ENCODE data around the gene QSOX1.

QSOX1 gene

GRCh38 chr1:180150982-180151381, 3.7 kb upstream of the QSOX1 start:
- in situ Hi-C loops (cut with MboI; ENCODE audit: low sequenced_read_pairs): no loop called here

DNA sequence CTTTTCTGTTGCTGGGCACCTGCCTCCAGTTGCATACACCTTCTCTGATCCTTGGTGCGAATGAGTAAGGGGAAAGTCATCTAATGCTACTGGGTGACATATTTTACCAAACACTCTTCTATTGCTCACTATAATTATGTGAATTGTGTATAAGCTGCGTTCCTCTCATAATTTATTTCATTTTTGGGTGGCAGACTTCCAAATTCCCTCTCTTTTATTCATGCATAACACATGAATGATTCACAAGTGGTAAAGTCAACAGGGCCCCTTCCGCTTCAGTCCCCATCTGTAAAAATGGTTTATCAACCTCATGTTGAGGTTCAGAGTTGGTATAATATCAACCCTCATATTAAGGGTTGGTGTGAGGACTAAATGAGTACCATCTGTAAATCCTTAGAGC, 3.2 kb upstream of the QSOX1 start:
- in situ Hi-C loops (cut with MboI; ENCODE audit: low sequenced_read_pairs): no loop called here

GRCh38 chr1:180152588-180152987, 2.1 kb upstream of the QSOX1 start:
- in situ Hi-C loops (cut with MboI; ENCODE audit: low sequenced_read_pairs): no loop called here

DNA sequence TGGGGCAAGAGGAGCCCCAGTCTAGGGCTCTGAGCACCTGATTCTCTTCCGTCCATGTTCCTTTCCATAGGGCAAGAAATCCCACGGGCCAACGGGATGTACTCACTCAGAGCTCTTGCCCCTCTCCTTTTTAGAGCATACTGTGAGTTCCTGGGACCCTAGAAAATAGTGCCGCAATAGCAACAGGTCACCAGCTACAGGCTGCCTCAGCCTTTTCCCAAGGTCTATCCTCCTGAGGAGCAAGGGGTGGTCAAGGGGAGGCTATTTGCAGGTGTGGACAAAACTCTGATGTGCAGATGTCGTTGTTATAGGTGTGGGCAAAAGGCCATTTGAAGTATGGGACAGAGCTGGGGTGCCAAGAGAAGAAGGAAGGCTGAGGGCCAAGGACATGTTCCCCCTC, 1.6 kb upstream of the QSOX1 start:
- in situ Hi-C loops (cut with MboI; ENCODE audit: low sequenced_read_pairs): no loop called here

GRCh38 chr1:180154003-180154324, 705 bp upstream of the QSOX1 start:
- in situ Hi-C loops (cut with MboI; ENCODE audit: low sequenced_read_pairs): no loop called here

DNA sequence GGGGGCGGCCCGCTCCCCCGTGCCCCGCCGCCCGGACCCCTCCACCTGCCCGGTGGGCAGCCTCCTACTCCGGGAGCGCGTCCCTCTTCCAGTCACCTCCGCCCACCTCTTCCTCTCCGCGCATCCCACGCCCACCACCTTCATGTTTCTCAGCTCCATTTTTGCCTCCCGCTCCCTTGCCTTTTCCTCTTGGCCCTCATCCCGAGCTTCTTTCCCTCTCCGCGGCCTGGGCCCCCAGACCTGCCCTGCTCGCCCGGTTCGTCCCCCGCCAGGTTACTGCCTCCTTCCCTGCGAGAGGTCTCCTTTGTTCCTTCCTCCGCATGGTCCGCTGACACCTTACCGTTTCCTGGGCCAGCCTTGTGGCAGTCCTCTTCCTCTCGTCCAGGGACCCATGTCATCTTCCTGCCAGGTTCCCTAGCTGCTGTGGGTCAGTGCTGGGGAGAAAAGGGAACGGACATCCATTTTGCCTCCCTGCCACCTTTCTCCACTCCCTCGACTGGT, 563 bp downstream of the QSOX1 start:
- in situ Hi-C loops (cut with MboI; ENCODE audit: low sequenced_read_pairs): no loop called here

DNA sequence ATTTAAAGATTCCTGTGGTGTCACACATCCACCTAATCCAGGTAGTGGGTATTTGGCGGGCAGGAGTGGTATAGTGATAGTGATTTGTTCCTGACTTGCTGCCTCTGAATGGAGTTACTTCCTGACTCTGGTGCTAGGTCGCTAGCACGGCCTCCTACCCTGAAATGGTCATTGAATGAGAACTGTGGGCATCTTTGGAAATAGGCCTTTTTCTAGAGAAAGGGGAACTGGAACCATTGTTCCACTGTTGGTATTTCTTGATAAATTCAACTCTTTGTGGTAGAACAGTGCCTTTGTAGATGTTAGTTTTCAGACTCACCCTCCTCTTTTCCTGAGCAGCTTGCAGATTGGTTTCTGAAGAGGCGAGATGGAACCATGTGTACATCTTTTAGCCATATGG, 1.5 kb downstream of the QSOX1 start:
- in situ Hi-C loops (cut with MboI; ENCODE audit: low sequenced_read_pairs): no loop called here

DNA sequence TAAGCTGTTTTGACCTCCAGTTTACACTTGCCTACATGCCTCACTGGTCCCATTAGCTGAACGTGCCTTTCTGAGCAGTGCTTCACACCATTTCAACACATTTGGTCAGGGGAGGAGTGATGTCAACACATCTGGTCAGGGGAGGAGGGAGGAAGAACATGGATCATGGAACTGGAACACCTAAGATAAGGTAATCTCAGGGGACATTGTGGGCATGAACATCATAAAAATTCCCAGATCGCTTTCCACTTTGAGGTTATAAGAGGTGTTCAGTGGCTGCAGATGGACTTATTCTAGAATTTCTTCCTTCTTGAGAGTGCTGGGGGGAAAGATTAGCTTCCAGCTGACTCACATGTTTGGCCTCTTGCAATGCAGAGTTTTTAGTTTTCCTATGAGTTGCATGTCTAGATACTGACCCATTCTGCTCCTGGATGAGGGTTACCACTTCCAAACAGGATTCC, 2.0 kb downstream of the QSOX1 start:
- in situ Hi-C loops (cut with MboI; ENCODE audit: low sequenced_read_pairs): no loop called here

- in situ Hi-C loops (cut with MboI; ENCODE audit: low sequenced_read_pairs): no loop called here
Observed at GRCh38 chr1:180157108-180157507, 2.4 kb downstream of the QSOX1 start.

GRCh38 chr1:180157576-180158057, 2.9 kb downstream of the QSOX1 start:
- in situ Hi-C loops (cut with MboI; ENCODE audit: low sequenced_read_pairs): no loop called here

GRCh38 chr1:180158149-180159147, 3.8 kb downstream of the QSOX1 start:
- in situ Hi-C loops (cut with MboI; ENCODE audit: low sequenced_read_pairs): no loop called here

GRCh38 chr1:180160357-180160756, 5.7 kb downstream of the QSOX1 start:
- in situ Hi-C loops (cut with MboI; ENCODE audit: low sequenced_read_pairs): no loop called here

- in situ Hi-C loops (cut with MboI; ENCODE audit: low sequenced_read_pairs): no loop called here
Observed at GRCh38 chr1:180163041-180163440, 8.4 kb downstream of the QSOX1 start.

DNA sequence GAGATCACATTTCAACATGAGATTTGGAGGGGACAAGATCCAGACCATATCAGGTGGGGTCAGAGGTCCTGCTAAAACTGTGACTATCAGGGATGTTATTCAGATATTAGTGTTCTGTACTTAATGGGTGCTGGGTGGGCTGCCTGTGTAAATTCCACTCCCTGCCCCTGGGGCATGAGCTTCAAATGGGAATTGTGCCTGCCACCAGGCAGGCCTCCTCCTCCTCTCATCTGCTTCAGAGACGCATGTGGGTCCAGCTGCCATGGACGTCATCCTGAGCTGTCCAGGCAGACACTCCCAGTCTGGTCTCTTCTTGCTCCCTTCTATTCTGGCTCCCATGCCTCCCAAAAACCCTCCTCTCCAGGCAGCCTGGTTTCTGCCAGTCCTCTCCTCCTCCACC, 10.4 kb downstream of the QSOX1 start:
- in situ Hi-C loops (cut with MboI; ENCODE audit: low sequenced_read_pairs): no loop called here

DNA sequence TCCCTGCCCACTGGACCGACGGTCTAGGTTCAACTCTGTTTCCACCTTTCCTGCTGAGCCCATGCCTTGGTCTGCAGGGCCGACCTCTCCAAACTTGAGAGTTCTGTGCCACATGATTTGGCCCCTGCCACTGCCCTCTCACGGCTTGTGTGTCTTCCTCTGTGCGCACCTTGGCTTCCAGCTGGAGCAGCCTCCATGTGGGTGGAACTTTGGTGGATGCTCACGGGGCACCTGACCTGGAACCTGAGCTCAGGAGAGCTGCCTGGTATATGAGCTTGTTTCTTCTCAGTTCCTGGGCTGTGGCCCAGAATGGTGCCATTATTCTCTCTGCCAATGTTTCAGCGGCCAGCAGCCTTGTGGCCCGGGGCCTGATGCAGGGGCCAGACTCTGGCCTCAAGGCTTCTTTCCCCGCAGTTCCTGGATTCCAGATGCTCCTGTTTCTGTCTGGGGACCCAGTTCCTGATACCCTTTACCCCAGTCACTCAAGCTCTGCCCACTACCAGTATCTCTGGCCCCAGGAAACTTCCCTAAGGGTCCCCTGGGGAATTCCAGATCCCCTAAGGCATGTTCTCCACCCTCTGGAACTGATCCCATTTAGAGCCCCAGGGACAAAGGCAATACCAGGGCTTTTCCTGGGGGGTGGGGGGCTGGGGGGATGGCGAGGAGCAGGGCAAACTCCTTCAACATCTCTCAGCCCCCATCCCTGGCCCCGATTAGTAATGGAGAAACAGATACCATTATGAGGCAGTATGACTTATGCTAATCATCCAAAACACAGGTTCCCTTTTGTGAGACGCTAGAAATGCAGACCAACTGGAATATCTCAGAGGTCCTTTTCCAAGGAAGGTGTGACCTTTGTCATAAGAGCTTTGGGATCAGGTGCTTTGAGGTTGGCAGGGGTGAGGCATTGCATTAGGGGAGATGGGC, 11.1 kb downstream of the QSOX1 start:
- in situ Hi-C loops (cut with MboI; ENCODE audit: low sequenced_read_pairs): no loop called here

DNA sequence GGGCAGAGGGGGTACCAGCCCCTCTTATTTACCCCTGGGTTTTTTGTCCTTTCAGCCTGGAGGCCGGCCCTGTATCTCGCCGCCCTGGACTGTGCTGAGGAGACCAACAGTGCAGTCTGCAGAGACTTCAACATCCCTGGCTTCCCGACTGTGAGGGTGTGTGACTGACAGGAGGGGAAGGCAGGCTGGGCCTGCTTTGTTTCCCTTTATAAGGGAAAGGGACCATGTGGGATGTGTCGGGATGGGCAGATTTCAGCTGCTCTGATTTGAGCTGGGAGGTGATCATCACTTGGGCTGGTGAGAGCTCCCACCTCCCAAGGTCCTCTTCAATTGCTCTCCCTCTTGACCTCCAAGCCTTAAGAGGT, 11.7 kb downstream of the QSOX1 start:
- in situ Hi-C loops (cut with MboI; ENCODE audit: low sequenced_read_pairs): no loop called here

GRCh38 chr1:180167021-180167701, 12.5 kb downstream of the QSOX1 start:
- in situ Hi-C loops (cut with MboI; ENCODE audit: low sequenced_read_pairs): no loop called here

DNA sequence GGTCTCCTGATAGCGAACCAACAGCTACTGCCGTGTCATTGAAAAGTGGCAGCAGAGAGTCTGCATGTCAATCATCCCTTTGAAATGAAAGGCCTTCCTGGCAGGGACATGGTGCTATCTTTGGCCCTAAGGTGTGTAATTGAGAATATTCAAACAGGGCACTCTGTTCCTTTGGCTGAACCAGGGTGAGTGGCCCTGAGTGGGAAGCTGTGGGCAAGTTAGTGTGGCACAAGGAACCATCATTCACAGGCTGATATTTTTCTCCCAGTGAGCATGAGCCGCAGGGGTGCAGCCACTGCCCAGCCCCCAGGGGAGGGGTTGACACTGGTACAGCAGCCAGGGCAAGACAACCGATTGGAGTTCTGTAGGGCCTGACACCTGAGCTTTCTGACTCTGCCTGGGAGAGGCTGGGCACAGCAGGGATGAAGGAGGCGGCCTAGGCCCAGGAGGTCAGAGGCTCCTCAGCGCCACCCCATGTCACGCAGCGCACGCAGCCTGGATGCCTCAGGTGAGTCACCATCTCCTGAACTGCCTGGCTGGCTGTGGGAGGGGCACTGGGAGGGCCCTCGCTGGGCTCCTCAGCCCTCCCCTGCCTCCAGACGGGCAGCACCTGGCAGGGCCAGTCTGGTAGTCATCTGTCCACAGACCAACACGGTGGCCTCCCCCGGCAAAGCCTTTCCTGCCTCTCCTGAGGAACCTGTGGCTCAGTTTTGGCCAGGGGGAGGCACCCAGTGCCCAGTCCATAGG, 13.2 kb downstream of the QSOX1 start:
- in situ Hi-C loops (cut with MboI; ENCODE audit: low sequenced_read_pairs): no loop called here

DNA sequence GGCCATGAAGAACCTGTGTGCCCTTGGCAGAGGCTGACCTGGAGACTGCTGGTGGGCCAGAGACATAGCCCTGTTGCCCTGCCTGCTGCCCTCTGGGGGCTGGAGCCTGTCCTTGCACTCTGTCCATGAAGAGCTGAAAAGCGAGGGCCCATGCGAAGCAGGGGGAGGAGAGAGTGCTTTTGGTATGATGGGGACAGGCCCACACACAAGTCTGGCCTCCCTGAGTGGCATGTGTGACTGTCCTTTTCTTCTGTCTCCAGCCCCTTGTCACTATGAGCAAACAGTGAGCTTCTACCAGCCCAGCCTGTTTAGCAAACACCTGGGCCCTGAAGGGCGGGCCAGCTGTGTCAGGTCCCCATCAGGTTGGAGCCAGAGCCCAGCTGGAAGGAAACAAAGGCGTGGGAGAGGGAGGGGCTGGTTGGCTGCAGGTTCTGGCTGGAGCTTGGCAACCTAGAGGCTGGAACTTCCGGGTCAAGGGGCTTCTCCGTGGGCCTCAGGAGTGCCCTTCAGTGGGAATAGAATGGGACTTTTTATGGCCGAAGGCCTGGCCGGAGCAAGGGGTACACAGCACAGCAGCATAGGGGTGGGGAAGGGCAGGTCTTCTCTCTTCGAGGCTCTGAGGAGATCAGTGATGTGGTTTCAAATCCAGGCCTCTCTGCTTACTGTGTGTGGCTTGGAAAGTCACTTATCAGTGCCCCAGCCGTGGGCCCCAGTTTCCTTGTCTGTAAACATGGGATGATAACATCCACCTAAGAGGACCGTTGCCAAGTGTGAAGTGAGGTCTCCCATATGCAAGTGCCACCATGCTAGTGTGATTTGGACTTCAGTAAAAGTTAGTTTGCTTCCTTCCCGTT, 14.3 kb downstream of the QSOX1 start:
- in situ Hi-C loops (cut with MboI; ENCODE audit: low sequenced_read_pairs): no loop called here

All from HL-60/S4 (cell line).